Fibroblast of mammary gland (primary cell): Measurements from ENCODE around the gene EEFSEC.

Experiments used
- DNase-seq: peaks from one replicate; pipeline ENCODE4 v3.0.0-alpha.2; 2010; ENCODE audit warnings: low read depth
- H3K4me3 ChIP-seq: 2 replicates; pipeline ENCODE4 v1.5.1; 2011; ENCODE audit warnings: low read depth, mild to moderate bottlenecking, low read length, moderate library complexity; ENCODE audit not compliant: control insufficient read depth
- TF ChIP-seq, protein P1 (sequence below): conservative IDR thresholded peaks from 2 replicates; pipeline ENCODE4 v1.5.1; 2011; ENCODE audit warnings: low read depth, low read length, inconsistent platforms; ENCODE audit not compliant: control insufficient read depth, insufficient read depth

The EEFSEC gene

DNA sequence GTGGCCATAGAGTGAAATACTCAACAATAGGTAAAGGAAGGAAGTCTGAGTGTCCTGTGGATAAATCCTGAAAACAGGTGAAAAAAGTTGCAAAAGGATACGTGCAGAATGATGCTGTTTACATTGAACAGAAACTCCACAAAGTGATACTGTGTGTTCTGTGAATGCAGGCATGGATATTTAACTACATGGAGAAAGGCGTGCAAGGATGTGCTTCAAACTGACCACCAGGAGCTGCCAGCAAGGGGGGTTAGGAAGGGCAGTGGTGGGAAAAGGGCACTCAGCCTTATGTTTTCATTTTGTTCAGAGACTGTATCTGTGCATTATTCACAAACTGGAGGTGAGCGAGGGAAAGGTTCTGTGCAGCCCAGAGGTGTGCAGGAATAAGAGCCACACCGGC is 266.0 kb downstream of the EEFSEC start:
- TF ChIP-seq, protein P1, sequence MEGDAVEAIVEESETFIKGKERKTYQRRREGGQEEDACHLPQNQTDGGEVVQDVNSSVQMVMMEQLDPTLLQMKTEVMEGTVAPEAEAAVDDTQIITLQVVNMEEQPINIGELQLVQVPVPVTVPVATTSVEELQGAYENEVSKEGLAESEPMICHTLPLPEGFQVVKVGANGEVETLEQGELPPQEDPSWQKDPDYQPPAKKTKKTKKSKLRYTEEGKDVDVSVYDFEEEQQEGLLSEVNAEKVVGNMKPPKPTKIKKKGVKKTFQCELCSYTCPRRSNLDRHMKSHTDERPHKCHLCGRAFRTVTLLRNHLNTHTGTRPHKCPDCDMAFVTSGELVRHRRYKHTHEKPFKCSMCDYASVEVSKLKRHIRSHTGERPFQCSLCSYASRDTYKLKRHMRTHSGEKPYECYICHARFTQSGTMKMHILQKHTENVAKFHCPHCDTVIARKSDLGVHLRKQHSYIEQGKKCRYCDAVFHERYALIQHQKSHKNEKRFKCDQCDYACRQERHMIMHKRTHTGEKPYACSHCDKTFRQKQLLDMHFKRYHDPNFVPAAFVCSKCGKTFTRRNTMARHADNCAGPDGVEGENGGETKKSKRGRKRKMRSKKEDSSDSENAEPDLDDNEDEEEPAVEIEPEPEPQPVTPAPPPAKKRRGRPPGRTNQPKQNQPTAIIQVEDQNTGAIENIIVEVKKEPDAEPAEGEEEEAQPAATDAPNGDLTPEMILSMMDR, result no peak
- DNase-seq, result no peak
- H3K4me3 ChIP-seq, result no peak overlapping the region

DNA sequence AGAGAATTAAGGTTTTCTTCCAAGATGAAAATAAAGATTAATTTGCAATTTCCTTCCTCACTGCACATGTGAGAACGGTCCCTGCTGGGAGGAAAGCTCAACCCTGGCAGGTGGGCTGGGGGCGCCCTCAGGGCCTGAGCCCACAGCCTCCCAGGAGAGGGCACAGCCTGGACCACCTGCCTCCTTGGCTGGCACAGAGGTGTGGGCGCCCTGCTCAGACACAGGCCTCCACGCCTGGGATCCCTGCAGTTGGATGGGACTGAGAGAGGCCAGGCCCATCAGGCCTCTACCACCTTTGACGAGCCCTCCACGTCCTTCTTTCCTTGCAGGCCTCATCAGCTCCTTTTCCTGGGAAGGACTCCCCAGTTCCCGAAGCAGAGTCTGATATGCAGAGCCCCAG is 267.0 kb downstream of the EEFSEC start:
- no peak for DNase-seq
- H3K4me3 ChIP-seq, result no peak overlapping the region
- TF ChIP-seq, protein P1, result no peak

DNA sequence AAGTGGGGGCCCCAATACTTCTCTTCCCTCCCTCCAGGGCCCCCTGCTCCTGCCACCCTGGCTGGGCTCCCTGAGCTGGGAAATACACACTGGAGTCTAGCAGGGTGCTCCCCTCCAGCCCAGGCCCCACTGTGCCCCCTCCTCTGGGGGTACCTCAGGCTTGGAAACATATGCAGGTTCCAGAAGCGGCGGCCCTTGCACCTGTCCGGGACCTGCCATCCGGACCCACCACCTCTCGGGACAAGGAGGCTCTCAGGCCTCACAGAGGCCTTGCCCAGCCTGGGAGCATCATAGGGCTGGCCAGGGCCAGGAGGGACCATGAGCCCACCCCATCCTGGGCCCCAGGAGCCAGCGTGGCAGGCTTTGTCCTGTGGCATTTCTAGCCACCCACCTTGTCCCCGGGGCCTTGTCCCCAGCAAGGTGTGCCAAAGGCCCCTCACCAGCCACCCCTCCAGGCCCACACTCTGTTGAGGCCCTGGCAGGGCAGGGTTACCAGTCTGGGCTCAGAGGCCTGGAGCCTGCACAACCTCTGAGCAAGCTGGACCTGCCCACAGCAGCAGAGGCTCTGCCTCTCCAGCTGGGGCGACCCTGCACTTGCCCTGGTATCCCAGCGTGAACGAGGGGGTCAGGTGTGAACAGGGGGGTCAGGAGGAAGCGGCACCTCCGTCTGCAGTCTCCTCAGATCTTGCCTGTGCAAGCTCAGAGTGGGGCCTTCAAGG is 267.6 kb downstream of the EEFSEC start:
- TF ChIP-seq, protein P1, result no peak
- no peak overlapping the region for H3K4me3 ChIP-seq
- no peak for DNase-seq

DNA sequence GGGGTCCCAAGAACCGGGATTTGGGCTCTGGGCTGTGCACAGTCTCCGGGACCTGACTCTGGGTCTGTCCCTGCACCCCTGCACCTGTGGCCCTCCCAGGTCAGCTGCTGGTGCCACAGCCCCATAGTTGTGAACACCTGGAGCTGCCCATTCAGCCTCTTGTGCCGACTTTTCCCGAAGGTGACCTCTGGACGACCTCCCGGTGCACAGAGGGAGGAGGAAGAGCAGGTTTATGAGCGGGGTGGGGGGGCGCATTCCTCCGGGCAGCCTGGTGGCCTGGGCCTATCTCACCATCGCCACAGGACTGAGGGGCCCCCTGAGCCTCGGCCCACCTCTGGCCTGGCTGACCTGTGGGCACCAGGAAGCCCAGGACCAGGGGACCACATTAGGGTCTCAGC is 268.2 kb downstream of the EEFSEC start:
- H3K4me3 ChIP-seq, result no peak overlapping the region
- TF ChIP-seq, protein P1, result no peak
- no peak for DNase-seq

DNA sequence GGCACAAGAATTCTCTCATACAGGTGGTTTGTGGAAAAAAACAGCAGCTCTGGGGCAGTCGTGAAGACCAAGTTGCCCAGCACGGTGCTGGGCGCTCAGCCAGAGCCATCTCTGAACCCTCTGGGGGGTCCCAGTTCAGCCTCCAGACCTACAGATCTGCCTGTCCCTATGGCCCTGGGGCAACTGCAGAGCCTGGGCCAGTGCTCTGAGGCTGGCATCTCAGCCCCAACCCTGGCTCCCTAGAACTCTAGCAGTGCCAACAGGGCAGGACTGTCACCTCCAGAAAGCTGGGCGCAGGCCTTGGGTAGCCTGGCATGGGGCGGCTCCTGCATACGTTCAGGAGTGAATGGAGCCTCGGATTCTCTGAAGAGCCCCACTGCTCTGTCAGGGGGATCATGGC is 268.7 kb downstream of the EEFSEC start:
- TF ChIP-seq, protein P1, result no peak
- no peak for DNase-seq
- H3K4me3 ChIP-seq, result no peak overlapping the region

DNA sequence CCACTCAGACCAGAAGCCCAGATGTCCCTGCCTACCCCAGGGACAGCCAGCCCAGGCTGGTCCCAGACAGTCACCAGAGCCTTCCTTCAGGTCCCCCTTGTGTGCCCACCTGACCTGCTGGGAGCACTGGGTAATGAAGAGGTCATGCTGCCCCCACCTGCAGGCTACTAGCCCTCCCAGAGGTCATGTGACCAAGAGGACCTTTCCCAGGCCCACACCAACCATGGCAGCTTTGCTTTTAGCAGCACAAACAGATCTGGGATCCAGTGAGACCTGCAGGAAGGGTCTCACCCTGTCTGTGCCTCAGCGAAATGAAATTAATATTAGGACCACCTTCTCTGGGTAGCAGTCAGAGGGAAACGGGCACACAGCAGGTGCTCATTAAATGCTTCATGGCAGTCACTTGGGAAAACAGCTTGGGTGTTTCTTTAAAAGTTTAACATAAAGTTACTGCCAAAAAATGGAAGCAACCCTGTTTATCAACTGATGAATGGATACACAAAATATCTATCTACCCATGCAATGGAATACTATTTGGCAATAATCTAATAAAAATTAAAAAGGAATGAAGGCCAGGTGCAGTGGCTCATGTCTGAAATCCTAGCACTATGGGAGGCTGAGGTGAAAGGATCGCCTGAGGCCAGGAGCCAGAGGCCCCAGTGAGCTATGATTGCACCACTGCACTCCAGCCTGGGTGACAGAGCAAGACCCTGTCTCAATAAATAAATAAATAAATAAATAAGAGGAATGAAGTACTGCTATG is 269.7 kb downstream of the EEFSEC start:
- H3K4me3 ChIP-seq, result no peak overlapping the region
- TF ChIP-seq, protein P1, result no peak
- DNase-seq, result no peak
